ENCODE measurements around the gene LCP1.

- TF ChIP-seq POLR2AphosphoS5 (IDR thresholded peaks at IDR 0.05; ENCODE audit: borderline replicate concordance, low read depth, low read length), result no peak
- TF ChIP-seq EZH2 (IDR thresholded peaks at IDR 0.05), result no peak
Observed at GRCh38 chr13:46171739-46172138, 10.2 kb downstream of the LCP1 start.
